AG09319 (cell line): ENCODE results near the gene LBX2.

ENCODE experiments used
- DNase-seq: peaks from one replicate; pipeline ENCODE4 v3.0.0-alpha.2; 2010; ENCODE audit warnings: low read depth; ENCODE audit errors: extremely low read depth
- CTCF ChIP-seq: IDR thresholded peaks from 2 replicates; pipeline ENCODE4 v1.5.1; 2011; ENCODE audit warnings: low read depth, mild to moderate bottlenecking, inconsistent platforms, low read length, moderate library complexity

LBX2 gene

GRCh38 chr2:74482801-74483674 is 16.4 kb downstream of the LBX2 start, which contains the start of the genes CCDC142 and TTC31:
Gene CCDC142 (minus strand): TSS chr2:74482998. CDS start chr2:74482837, 161 bp downstream.
Gene TTC31 (plus strand): TSS chr2:74483081. CDS start chr2:74483096, 15 bp downstream.
- peak; percentile 82 for DNase-seq

DNA sequence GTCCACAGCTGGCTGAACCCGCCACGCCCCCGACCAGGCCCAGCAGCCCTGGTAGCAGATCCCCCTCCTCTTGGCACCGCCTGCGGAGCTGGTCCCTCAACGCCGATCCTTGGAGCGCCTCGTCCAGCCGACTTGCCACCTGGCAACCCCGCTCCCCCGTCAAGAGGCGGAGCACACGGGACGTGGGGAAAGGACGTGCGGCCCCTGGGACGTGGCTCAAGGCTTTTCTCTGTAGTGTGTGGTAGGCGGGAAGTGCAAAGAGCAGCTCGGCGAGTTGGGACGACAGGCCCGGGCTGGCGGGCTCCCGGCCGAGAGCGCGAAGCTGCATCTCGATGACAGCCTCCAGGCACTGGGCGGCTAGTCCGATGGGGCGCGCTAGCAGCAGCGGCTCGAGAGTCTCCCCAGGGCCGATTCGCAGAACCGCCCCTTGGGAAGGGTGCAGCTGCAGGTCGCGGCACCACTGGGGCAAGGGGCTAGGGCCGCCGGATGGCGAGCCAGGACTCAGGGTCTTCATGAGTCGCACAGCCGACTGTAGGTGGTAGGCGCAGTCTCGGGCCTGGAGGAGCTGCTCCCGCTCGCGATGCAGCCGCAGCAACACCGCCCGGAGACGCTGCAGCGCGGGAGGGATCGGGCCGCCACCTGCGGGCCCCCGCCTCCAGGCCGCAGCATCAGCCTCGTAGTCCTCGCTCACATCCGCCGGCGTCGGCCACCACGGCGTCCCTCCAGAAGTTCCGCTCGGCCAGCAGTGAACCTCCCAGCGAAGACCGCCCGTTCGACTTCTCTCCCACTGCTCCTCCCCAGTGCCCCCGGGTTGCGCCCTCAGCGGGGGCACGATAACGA is 17.2 kb downstream of the LBX2 start:
- no peak for DNase-seq
- TF ChIP-seq CTCF: no peak

More at GRCh38 chr2:74482801-74483674, 16.4 kb downstream of the LBX2 start, which contains the start of the genes CCDC142 and TTC31:
- peak; percentile 91 for TF ChIP-seq CTCF

DNA sequence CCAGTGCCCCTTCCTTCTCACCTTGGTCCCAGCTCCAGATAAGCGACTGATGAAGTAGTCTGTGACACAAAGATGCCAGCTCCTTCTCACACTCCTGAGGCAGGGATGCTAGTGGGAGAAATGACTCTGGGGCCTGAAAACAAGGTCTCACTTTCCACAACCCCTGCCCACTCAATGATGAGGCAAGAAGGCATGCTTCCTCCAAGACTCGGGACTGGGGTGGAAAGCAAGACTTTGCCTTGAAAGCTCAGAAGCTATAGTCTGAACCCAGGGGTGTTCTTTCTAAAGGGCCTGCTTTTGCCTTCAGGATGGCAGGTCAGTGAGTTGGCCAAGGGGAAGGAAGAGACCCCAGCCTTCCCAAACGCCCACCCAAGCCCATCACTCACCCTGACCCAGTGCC is 18.0 kb downstream of the LBX2 start:
- no peak for TF ChIP-seq CTCF
- DNase-seq: no peak

- no peak for DNase-seq
- no peak; the same call in 1 of the 2 replicates for TF ChIP-seq CTCF
Measured at GRCh38 chr2:74474899-74475298, 24.5 kb downstream of the LBX2 start.

- TF ChIP-seq CTCF: no peak
Measured at GRCh38 chr2:74474481-74474880, 24.9 kb downstream of the LBX2 start.

GRCh38 chr2:74472945-74473258 is 26.5 kb downstream of the LBX2 start:
- DNase-seq: no peak
- no peak for TF ChIP-seq CTCF

More at GRCh38 chr2:74474481-74474880, 24.9 kb downstream of the LBX2 start:
- no peak for DNase-seq
